Panc1 (cell line): ENCODE results near the gene SOCS1. TPM values are rescaled to one million over a fixed set of nuclear protein-coding genes. Genes with fewer than 3 reads are reported as not detected.

Experiments used
- ATAC-seq: fragments of 200-7000 bp; cut with Tn5 transposase; 2 replicates; pipeline ENCODE4 v1.9.1; 2020; ENCODE audit warnings: mild to moderate bottlenecking, moderate library complexity
- BruUV-seq: library from RNA; stranded (reverse); fragments of 400-500 nt; replicated peaks from 2 replicates; lab custom pipeline; 2021; lab: Mats Ljungman, UMichigan
- CTCF ChIA-PET: fragments of 300-600 bp; sonication (Branson Sonifier 250); formaldehyde crosslinking; loops from one replicate; lab custom pipeline; 2022; ENCODE audit warnings: antibody characterized with exemption; lab: Charles Lee
- POLR2A ChIA-PET: fragments of 300-600 bp; sonication (Branson Sonifier 250); formaldehyde crosslinking; loops from one replicate; lab custom pipeline; 2022; ENCODE audit warnings: antibody characterized with exemption; lab: Charles Lee
- DNase-seq: peaks from one replicate; pipeline ENCODE4 v3.0.0-alpha.2; 2010; ENCODE audit warnings: low read depth, low spot score
- H3K27ac ChIP-seq: 2 replicates; pipeline ENCODE4 v1.5.1; 2011; ENCODE audit warnings: mild to moderate bottlenecking, low read length, inconsistent platforms
- H3K27me3 ChIP-seq: fragments of 200-500 bp; sonication (Bioruptor generic); 2 replicates; pipeline ENCODE4 v1.6.0; 2014; ENCODE audit warnings: low read length, inconsistent platforms; ENCODE audit not compliant: control insufficient read depth, insufficient read depth
- H3K36me3 ChIP-seq: fragments of 200-500 bp; sonication (Bioruptor generic); 2 replicates; pipeline ENCODE4 v1.5.1; 2014; ENCODE audit warnings: inconsistent platforms, mild to moderate bottlenecking, low read length, moderate library complexity; ENCODE audit not compliant: control insufficient read depth, insufficient read depth
- H3K4me1 ChIP-seq: 2 replicates; pipeline ENCODE4 v1.5.1; 2011; ENCODE audit warnings: inconsistent platforms, mild to moderate bottlenecking, low read length, moderate library complexity; ENCODE audit not compliant: control insufficient read depth, insufficient read depth
- H3K4me3 ChIP-seq, 2 experiments: 2 replicates each; pipeline ENCODE4 v1.5.1; 2011 to 2012; ENCODE audit warnings: low read depth in 2 of 2, low read length in 2 of 2, mild to moderate bottlenecking in 2 of 2, inconsistent platforms in 1 of 2, moderate library complexity in 1 of 2
- H3K9me3 ChIP-seq: fragments of 200-500 bp; sonication (Bioruptor generic); 2 replicates; pipeline ENCODE4 v1.5.1; 2014; ENCODE audit warnings: low read depth, mild to moderate bottlenecking, inconsistent platforms, low read length, moderate library complexity; ENCODE audit not compliant: control insufficient read depth, insufficient read depth
- POLR2AphosphoS5 ChIP-seq: IDR thresholded peaks from 2 replicates; pipeline ENCODE4 v1.6.1; 2012; ENCODE audit warnings: mild to moderate bottlenecking, low read depth, low read length, moderate library complexity
- SIN3A ChIP-seq: IDR thresholded peaks from 2 replicates; pipeline ENCODE4 v1.6.1; 2012; ENCODE audit warnings: low read depth, mild to moderate bottlenecking, low read length, moderate library complexity, borderline replicate concordance; ENCODE audit not compliant: insufficient read depth
- TCF7L2 ChIP-seq: IDR thresholded peaks from 2 replicates; pipeline ENCODE4 v1.6.1; 2011; ENCODE audit warnings: mild to moderate bottlenecking, low read depth, low read length, inconsistent platforms
- in situ Hi-C: cut with HindIII; loops from 2 replicates; pipeline ENCODE4 v1.10.0; 2016; ENCODE audit warnings: low sequenced_read_pairs, low pct_unique_long_range_greater_than_20kb
- intact Hi-C: fragments of 100-400 bp; cut with micrococcal nuclease; formaldehyde crosslinking; loops from one replicate; pipeline ENCODE4 v1.10.0; 2022; ENCODE audit not compliant: unreplicated experiment
- total RNA-seq: library from RNA; stranded (reverse); gene quantifications from one replicate; pipeline ENCODE4 v1.2.1, GENCODE V29; 2021; ENCODE audit not compliant: unreplicated experiment
- TF ChIP-seq, protein P1 (sequence below): fragments of 450-650 bp; IDR thresholded peaks from 2 replicates; pipeline ENCODE4 v1.5.1; 2017; ENCODE audit warnings: mild to moderate bottlenecking
- TF ChIP-seq, protein P2 (sequence below), 2 experiments: IDR thresholded peaks; 2 replicates each; pipeline ENCODE4 v1.6.1; 2011 to 2012; ENCODE audit warnings: low read depth in 2 of 2, control low read depth in 1 of 2, low read length in 1 of 2, mild to moderate bottlenecking in 1 of 2, moderate library complexity in 1 of 2; ENCODE audit not compliant: insufficient read depth in 1 of 2

SOCS1 gene
- total RNA-seq, 1 experiment from 2014 or later: 4.8 TPM

DNA sequence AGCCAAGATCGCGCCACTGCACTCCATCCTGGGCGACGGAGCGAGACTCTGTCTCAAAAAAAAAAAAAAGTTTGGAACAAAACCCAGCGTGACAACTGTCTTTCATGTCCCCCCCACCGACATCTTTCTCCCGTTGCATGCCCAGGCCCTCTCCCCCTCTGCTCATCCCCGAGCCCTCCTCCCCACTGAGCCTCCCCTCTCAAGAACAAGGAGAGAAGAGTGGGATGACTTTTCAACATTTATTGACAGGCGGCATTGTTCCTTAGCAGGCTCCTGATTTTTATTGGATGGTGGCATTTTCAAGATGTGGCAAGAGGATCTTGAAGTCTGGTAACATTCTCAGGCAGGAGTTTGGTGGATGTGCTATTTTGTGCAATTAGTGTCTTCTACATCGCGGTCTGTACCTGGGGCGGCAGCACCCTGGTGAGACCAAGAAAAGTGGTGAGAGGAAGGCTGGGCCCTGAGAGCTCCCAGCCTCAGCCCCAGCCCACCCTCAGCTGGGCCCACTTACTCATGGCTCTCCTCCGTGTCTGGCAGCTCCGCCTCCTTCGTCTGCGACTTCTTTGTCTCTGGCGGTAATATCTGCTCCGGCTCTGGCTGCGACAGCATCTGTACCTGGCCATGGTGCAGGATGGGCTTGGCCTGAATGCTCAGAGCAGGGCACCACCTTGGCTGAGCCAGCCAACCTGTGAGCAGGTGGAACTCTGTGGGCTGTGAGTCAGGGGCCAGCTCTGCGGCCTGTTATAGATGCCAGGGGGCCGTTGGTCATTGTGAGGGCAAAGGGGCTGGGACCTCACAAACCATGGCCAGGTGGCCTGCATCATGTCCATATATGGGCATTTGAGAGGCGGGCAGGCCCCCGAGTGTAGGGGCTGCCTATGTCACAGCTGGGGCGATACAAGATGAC lies 24.9 kb upstream of the SOCS1 start, which contains the start of gene PRM1:
Gene PRM1 (minus strand): TSS at position 715 of the 907 bp plus-strand sequence. CDS start 92 bp downstream, at position 623.
- DNase-seq: no peak
- POLR2A ChIA-PET: no interaction called here
- intact Hi-C loops (no loop called here), in situ Hi-C loops (no loop called here)
- no peak for TF ChIP-seq TCF7L2
- TF ChIP-seq, protein P1, sequence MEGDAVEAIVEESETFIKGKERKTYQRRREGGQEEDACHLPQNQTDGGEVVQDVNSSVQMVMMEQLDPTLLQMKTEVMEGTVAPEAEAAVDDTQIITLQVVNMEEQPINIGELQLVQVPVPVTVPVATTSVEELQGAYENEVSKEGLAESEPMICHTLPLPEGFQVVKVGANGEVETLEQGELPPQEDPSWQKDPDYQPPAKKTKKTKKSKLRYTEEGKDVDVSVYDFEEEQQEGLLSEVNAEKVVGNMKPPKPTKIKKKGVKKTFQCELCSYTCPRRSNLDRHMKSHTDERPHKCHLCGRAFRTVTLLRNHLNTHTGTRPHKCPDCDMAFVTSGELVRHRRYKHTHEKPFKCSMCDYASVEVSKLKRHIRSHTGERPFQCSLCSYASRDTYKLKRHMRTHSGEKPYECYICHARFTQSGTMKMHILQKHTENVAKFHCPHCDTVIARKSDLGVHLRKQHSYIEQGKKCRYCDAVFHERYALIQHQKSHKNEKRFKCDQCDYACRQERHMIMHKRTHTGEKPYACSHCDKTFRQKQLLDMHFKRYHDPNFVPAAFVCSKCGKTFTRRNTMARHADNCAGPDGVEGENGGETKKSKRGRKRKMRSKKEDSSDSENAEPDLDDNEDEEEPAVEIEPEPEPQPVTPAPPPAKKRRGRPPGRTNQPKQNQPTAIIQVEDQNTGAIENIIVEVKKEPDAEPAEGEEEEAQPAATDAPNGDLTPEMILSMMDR: no peak
- TF ChIP-seq, protein P2, sequence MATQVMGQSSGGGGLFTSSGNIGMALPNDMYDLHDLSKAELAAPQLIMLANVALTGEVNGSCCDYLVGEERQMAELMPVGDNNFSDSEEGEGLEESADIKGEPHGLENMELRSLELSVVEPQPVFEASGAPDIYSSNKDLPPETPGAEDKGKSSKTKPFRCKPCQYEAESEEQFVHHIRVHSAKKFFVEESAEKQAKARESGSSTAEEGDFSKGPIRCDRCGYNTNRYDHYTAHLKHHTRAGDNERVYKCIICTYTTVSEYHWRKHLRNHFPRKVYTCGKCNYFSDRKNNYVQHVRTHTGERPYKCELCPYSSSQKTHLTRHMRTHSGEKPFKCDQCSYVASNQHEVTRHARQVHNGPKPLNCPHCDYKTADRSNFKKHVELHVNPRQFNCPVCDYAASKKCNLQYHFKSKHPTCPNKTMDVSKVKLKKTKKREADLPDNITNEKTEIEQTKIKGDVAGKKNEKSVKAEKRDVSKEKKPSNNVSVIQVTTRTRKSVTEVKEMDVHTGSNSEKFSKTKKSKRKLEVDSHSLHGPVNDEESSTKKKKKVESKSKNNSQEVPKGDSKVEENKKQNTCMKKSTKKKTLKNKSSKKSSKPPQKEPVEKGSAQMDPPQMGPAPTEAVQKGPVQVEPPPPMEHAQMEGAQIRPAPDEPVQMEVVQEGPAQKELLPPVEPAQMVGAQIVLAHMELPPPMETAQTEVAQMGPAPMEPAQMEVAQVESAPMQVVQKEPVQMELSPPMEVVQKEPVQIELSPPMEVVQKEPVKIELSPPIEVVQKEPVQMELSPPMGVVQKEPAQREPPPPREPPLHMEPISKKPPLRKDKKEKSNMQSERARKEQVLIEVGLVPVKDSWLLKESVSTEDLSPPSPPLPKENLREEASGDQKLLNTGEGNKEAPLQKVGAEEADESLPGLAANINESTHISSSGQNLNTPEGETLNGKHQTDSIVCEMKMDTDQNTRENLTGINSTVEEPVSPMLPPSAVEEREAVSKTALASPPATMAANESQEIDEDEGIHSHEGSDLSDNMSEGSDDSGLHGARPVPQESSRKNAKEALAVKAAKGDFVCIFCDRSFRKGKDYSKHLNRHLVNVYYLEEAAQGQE (IDR thresholded peaks at IDR 0.05; ENCODE audit: insufficient read depth in 1 of 2, low read depth in 2 of 2, low read length in 1 of 2): no peak
- TF ChIP-seq SIN3A: no peak
- no peak for TF ChIP-seq POLR2AphosphoS5
- H3K4me3 ChIP-seq: no peak within 1 kb of the TSS
- CTCF ChIA-PET: interaction anchor here (0.7 to 1.0 kb wide), 2 partner anchors 26 to 32 kb away, joined by 3 to 5 read pairs; no protein-coding TSS in a partner anchor
- no peak for ATAC-seq
- H3K27ac ChIP-seq: no peak within 1 kb of the TSS
- no peaks in the 10 kb centered on the region for H3K9me3 ChIP-seq
- no peaks in the 10 kb centered on the region for H3K27me3 ChIP-seq
- no peaks in the 10 kb centered on the region for H3K36me3 ChIP-seq
- no peaks in the 10 kb centered on the region for H3K4me1 ChIP-seq
- no TSS peak for BruUV-seq

DNA sequence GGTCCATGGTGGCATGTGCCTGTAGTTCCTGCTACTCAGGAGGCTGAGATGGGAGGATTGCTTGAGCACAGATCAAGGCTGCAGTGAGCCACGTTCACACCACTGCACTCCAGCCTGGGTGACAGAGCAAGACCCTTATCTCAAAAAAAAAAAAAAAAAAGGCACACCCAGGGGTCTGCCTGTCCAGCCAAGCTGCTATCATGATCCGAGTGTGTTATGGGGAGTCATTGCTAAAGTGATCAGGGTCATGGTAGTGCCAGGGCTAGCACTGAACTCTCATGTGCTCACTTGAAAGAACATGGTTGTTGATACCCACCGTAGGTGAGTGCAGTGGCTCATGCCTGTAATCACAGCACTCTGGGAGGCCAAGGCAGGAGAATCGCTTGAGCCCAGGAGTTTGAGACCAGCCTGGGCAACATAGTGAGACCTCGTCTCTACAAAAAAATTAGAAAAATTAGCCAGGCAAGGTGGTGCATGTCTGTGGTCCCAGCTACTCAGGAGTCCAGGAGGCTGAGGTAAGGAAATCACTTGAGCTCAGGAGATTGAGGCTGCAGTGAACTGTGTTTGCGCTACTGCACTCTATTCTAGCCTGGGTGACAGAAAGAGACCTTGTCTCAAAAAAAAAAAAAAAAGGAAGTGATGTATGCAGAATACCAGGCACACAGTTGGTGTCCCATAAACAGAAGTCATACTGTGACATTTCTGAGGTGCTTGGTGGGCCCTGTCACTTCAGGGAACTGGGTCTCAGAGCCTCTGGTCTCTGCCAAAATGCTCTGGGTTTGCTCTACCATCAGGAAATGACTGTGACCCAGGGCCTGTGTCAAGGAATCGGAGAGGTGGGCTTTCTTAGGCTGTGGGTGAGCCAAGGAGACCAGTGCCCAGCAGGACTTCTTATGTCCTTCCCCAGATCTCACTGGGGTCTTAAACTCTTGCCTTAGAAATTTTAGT lies 23.0 kb upstream of the SOCS1 start:
- ChIA-PET POLR2A (no interaction called here), CTCF (no interaction called here)
- no TSS peak for BruUV-seq
- ATAC-seq (no peak), DNase-seq (no peak)
- no peak for TF ChIP-seq TCF7L2
- H3K27ac ChIP-seq: no peak overlapping the region
- H3K27me3 ChIP-seq: no peaks in the 10 kb centered on the region
- H3K36me3 ChIP-seq: no peaks in the 10 kb centered on the region
- H3K9me3 ChIP-seq: no peaks in the 10 kb centered on the region
- intact Hi-C loops: no loop called here
- peaks cover 3% of the 10 kb centered on the region for H3K4me1 ChIP-seq
- in situ Hi-C loops: no loop called here
- no peak overlapping the region for H3K4me3 ChIP-seq
